ENCODE measurements around the gene KLHL36. TPM values are rescaled to one million over a fixed set of nuclear protein-coding genes. Genes with fewer than 3 reads are reported as not detected.
A peak's percentile ranks its signal among the peaks of the same experiment; 100 is the strongest.

The KLHL36 gene
- total RNA-seq, 1 experiment from 2014 or later: 76.6 TPM

DNA sequence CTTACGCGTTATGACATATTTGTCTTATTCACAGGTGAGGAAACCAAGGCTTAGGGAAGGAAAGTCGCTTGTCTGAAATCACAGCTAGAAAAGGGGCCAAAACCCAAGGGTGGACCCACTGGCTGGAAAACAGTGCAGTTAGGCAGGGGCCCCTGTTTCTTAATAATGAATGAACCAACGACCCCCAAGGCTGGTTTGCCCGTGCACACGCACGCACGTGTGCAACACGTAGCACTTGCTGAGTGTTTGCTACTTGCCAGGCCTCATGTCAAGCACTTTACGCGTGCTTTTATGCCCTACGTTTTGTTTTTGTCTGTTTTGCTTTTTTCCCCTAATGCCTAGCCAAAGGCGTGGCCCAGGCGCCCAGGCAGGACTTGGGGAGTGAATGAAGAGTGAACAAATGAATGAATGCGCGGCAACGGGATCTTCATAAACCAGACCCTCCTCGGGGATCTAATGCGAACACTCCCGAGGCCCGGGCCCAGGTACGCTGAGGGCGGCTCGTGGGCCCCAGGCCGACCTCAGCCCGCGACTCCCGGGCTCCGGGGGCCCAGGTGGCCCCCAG, 50.9 kb downstream of the KLHL36 start:
- Histone ChIP-seq H3K36me3 (replicated peaks; ENCODE audit: control insufficient read depth, insufficient read depth, low read length) (no peaks in the 10 kb centered on the region), H3K27me3 (ENCODE audit: control insufficient read depth, insufficient read depth, low read length) (no peaks in the 10 kb centered on the region), H3K4me3 (ENCODE audit: insufficient read depth, low read depth, low read length) (peak overlapping the region; percentile 85)
- DNase-seq: no peak

DNA sequence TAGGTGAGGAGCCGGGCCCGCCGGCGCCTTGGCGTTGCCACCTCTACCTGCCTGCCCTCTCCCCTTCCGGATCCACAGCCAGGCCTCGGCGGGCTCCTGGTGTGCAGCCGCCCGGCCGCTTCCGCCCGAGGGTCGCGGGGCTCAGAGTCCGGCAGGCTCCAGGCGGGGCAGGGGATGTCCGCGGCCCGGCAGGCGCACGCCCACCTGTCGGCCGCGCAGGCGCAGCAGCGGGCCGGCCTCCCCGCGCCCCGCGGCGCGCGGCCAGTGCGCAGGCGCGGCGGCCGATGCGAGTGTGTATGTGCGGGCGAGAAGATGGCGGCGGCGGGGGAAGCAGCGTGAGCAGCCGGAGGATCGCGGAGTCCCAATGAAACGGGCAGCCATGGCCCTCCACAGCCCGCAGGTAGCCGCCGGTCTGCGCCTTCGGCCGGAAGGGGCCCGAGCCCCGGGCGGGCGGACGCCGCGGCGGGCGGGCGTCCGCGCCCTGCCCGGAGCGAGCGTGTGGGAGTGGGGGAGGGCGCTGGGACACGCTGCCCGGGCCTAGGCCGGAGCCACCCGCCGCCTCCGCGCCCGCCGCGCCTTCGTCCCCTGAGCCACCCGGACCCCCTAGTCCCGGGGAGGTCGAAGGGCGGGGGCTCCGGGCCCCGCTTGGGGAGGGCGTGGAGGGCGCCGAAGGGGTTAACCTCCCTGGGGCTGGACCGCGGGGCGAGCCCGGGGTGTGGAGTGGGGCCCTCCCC, 51.6 kb downstream of the KLHL36 start, which contains the start of gene USP10:
Gene USP10 (plus strand): TSS at position 289 of the 734 bp plus-strand sequence. CDS start 91 bp downstream, at position 380.
- Histone ChIP-seq H3K4me3 (ENCODE audit: insufficient read depth, low read depth, low read length) (peak within 1 kb of the TSS; percentile 85), H3K36me3 (replicated peaks; ENCODE audit: control insufficient read depth, insufficient read depth, low read length) (no peaks in the 10 kb centered on the region), H3K27me3 (ENCODE audit: control insufficient read depth, insufficient read depth, low read length) (no peaks in the 10 kb centered on the region)
- DNase-seq: peak; percentile 100

- no peaks in the 10 kb centered on the region for H3K27me3 ChIP-seq (ENCODE audit: control insufficient read depth, insufficient read depth, low read length)
- H3K36me3 ChIP-seq (replicated peaks; ENCODE audit: control insufficient read depth, insufficient read depth, low read length): no peaks in the 10 kb centered on the region
- H3K4me3 ChIP-seq (ENCODE audit: insufficient read depth, low read depth, low read length): peak overlapping the region; percentile 85
- no peak for DNase-seq
These were observed 52.4 kb downstream of the KLHL36 start for GRCh38 chr16:84700446-84701300.

DNA sequence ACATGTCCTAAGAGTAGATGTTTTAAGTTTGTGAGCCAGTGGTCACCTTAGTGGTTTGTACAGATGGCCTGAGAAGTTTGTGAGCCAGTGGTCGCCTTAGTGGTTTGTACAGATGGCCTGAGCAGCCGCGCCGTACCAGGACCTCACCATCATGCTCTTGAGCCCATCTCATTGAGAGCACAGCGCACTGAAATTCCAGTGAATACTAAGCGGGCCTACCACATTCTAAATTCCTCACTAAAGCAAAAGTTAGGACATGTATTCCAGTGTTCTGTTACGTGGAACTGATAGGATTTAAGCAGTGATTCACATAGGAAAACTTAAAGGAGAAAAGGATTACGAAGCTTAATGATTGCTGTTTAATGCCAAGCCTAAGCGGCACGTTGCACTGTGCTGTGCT, 55.4 kb downstream of the KLHL36 start:
- DNase-seq: no peak
- Histone ChIP-seq H3K27me3 (ENCODE audit: control insufficient read depth, insufficient read depth, low read length) (no peaks in the 10 kb centered on the region), H3K36me3 (replicated peaks; ENCODE audit: control insufficient read depth, insufficient read depth, low read length) (no peaks in the 10 kb centered on the region), H3K4me3 (ENCODE audit: insufficient read depth, low read depth, low read length) (no peak overlapping the region)

GRCh38 chr16:84704253-84704652, 55.9 kb downstream of the KLHL36 start:
- no peak for DNase-seq
- no peaks in the 10 kb centered on the region for H3K36me3 ChIP-seq (replicated peaks; ENCODE audit: control insufficient read depth, insufficient read depth, low read length)
- H3K27me3 ChIP-seq (ENCODE audit: control insufficient read depth, insufficient read depth, low read length): no peaks in the 10 kb centered on the region
- H3K4me3 ChIP-seq (ENCODE audit: insufficient read depth, low read depth, low read length): no peak overlapping the region

- no peaks in the 10 kb centered on the region for H3K27me3 ChIP-seq (ENCODE audit: control insufficient read depth, insufficient read depth, low read length)
- no peak for DNase-seq
- H3K4me3 ChIP-seq (ENCODE audit: insufficient read depth, low read depth, low read length): no peak overlapping the region
- no peaks in the 10 kb centered on the region for H3K36me3 ChIP-seq (replicated peaks; ENCODE audit: control insufficient read depth, insufficient read depth, low read length)
These were observed 58.5 kb downstream of the KLHL36 start for GRCh38 chr16:84706856-84707255.

DNA sequence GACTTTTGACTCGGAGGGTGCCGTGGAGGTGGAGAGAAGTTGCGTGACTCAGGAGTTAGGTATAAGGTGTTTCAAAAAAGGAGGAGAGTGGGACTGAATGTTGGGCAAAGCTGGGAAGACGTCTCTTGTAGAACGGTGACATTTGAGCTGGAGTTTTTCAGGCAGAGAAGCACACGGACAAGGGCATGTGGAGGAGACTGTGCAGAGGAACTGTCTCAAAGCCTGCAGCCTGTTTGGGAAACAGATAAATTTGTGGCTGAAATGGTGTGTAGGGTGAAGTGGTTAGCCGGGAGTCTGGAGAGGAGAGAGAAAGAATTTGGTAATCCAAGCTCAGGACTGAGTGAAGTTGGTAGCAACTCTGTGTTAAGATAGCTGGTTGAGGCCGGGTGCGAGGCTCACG, 61.3 kb downstream of the KLHL36 start:
- no peak overlapping the region for H3K4me3 ChIP-seq (ENCODE audit: insufficient read depth, low read depth, low read length)
- H3K27me3 ChIP-seq (ENCODE audit: control insufficient read depth, insufficient read depth, low read length): no peaks in the 10 kb centered on the region
- DNase-seq: no peak
- H3K36me3 ChIP-seq (replicated peaks; ENCODE audit: control insufficient read depth, insufficient read depth, low read length): no peaks in the 10 kb centered on the region

DNA sequence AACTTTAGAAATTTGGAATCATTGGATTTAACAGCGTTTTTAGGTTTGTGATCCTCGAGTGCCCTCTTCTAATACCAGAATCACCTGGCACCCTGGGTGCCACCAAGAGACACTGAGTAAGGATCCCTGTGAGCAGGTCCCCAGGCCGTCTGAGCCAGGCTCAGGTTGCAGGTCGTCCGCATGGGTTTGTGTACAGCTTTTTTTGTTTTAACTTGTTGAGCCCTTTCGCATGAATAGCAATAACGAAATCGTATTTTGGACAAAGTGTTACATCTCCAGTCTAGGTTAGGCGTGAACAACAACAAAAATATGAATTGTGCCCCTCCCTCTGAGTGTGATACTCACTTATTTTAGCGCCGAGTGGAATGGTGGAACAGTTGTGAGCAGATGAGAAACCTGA, 62.4 kb downstream of the KLHL36 start:
- DNase-seq: no peak
- no peak overlapping the region for H3K4me3 ChIP-seq (ENCODE audit: insufficient read depth, low read depth, low read length)
- no peaks in the 10 kb centered on the region for H3K27me3 ChIP-seq (ENCODE audit: control insufficient read depth, insufficient read depth, low read length)
- no peaks in the 10 kb centered on the region for H3K36me3 ChIP-seq (replicated peaks; ENCODE audit: control insufficient read depth, insufficient read depth, low read length)

Other genes with a start within 250 kb of the KLHL36 start
- gene MEAK7, start 143.9 kb upstream of the KLHL36 start, total RNA-seq (2014; rRNA removed; shearing (Covaris generic)): 9.2 and 11.6 TPM in 2 replicates
- gene COTL1, start 30.4 kb upstream of the KLHL36 start, total RNA-seq (2014; rRNA removed; shearing (Covaris generic)): 114 and 118 TPM in 2 replicates
- gene USP10, start 51.5 kb downstream of the KLHL36 start, total RNA-seq (2014; rRNA removed; shearing (Covaris generic)): 132 and 150 TPM in 2 replicates
- 2.0 and 4.2 TPM in 2 replicates for gene CRISPLD2, start 171.5 kb downstream of the KLHL36 start, total RNA-seq (2014; rRNA removed; shearing (Covaris generic))